Neural crest cell (in vitro differentiated cells): ENCODE measurements around the gene PAPOLA. TPM values are rescaled to one million over a fixed set of nuclear protein-coding genes. Genes with fewer than 3 reads are reported as not detected.

ENCODE experiments used
- DNase-seq: peaks from one replicate; pipeline ENCODE4 v3.0.0; 2021; ENCODE audit warnings: low read depth, mixed read lengths, low spot score
- H3K27ac Mint-ChIP-seq: one replicate; pipeline ENCODE4 v1.8.0; 2021; ENCODE audit warnings: mild to moderate bottlenecking, mixed read lengths; ENCODE audit not compliant: unreplicated experiment
- H3K27me3 Mint-ChIP-seq: 2 replicates; pipeline ENCODE4 v1.8.0; 2021; ENCODE audit warnings: low read depth, mild to moderate bottlenecking, mixed read lengths
- H3K36me3 Mint-ChIP-seq: 2 replicates; pipeline ENCODE4 v1.8.0; 2021; ENCODE audit warnings: low read depth, mild to moderate bottlenecking, mixed read lengths
- H3K4me1 Mint-ChIP-seq: 2 replicates; pipeline ENCODE4 v1.8.0; 2021; ENCODE audit warnings: mixed read lengths
- H3K4me3 Mint-ChIP-seq: one replicate; pipeline ENCODE4 v1.8.0; 2021; ENCODE audit warnings: mild to moderate bottlenecking, mixed read lengths
- H3K9me3 Mint-ChIP-seq: 2 replicates; pipeline ENCODE4 v1.8.0; 2021; ENCODE audit warnings: mixed read lengths
- CTCF ChIP-seq: fragments of 200-600 bp; sonication (generic); conservative IDR thresholded peaks from 2 replicates; pipeline ENCODE4 v1.5.0; 2021; ENCODE audit warnings: antibody characterized with exemption, mild to moderate bottlenecking
- total RNA-seq: library from RNA; stranded (reverse); gene quantifications from 2 replicates; pipeline ENCODE4 v1.2.1, GENCODE V29; 2021

Gene PAPOLA
- total RNA-seq, 1 donor from 2014 or later: 215 TPM

DNA sequence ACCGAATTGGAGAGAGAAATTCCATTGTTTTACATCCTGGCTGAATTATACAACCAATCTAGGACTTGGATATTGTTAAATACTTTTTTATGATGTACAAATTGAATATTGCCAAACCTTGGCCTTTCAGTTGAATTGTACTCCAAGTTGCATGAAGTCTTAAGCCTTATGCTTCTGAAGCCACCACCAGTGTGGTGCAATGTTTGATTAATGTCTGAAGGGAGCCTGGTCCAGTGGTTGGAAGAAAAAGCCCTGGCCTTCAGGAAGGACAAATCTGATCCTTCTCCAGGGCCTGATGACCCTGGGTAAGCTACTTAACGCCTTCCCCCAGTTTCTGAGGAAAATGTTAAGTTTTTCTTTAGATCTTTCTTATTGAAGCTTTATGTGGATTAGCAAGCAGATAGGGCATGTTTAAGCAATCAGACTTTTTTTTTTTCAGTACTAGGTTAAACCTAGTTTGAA, 72.0 kb downstream of the PAPOLA start:
- H3K4me1 Mint-ChIP-seq: peaks cover 10% of the 10 kb centered on the region
- peaks cover 3% of the 10 kb centered on the region for H3K36me3 Mint-ChIP-seq
- no peak for DNase-seq
- H3K27ac Mint-ChIP-seq: no peak overlapping the region
- no peak for TF ChIP-seq CTCF
- no peaks in the 10 kb centered on the region for H3K27me3 Mint-ChIP-seq
- no peak overlapping the region for H3K4me3 Mint-ChIP-seq
- no peaks in the 10 kb centered on the region for H3K9me3 Mint-ChIP-seq

GRCh38 chr14:96574633-96575632, 72.8 kb downstream of the PAPOLA start:
- TF ChIP-seq CTCF: no peak
- Mint-ChIP-seq H3K4me1 (peaks cover 10% of the 10 kb centered on the region), H3K36me3 (peaks cover 3% of the 10 kb centered on the region), H3K4me3 (no peak overlapping the region), H3K9me3 (no peaks in the 10 kb centered on the region), H3K27me3 (no peaks in the 10 kb centered on the region), H3K27ac (no peak overlapping the region)
- no peak for DNase-seq

- Mint-ChIP-seq H3K9me3 (no peaks in the 10 kb centered on the region), H3K4me3 (no peak overlapping the region), H3K36me3 (no peaks in the 10 kb centered on the region)
These were observed 74.2 kb downstream of the PAPOLA start for GRCh38 chr14:96576359-96576758.

DNA sequence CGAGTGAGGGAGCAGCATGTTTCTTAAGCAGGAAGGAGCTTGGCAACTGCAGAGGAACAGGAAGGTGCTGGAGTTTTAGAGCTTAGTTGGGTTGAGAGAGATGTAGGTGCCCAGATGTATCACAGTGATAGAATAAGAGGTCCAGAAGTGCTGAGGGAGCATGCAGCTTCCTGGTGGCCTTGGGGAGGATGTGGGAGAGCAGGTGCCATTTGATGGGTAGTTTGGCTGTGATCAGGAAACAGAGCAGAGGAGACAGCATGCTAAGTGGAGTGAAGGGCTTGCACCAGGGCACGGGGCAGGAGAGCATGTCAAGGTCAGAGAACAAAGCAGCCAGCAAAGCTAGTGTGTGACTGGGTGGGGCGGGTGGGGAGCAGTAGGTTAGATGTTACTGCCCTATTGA, 74.8 kb downstream of the PAPOLA start:
- Mint-ChIP-seq H3K4me3 (no peak overlapping the region), H3K9me3 (no peaks in the 10 kb centered on the region), H3K4me1 (peaks cover 10% of the 10 kb centered on the region), H3K27me3 (no peaks in the 10 kb centered on the region), H3K27ac (no peak overlapping the region), H3K36me3 (no peaks in the 10 kb centered on the region)
- TF ChIP-seq CTCF: no peak
- no peak for DNase-seq

More at GRCh38 chr14:96576359-96576758, 74.2 kb downstream of the PAPOLA start:
- Mint-ChIP-seq H3K27ac (no peak overlapping the region), H3K27me3 (no peaks in the 10 kb centered on the region), H3K4me1 (peaks cover 10% of the 10 kb centered on the region)
- no peak for TF ChIP-seq CTCF
- DNase-seq: no peak

GRCh38 chr14:96578619-96579018, 76.4 kb downstream of the PAPOLA start:
- peaks cover 10% of the 10 kb centered on the region for H3K4me1 Mint-ChIP-seq

More at GRCh38 chr14:96578619-96579018, 76.4 kb downstream of the PAPOLA start:
- no peaks in the 10 kb centered on the region for H3K36me3 Mint-ChIP-seq
- DNase-seq: no peak
- H3K27ac Mint-ChIP-seq: no peak overlapping the region
- H3K27me3 Mint-ChIP-seq: no peaks in the 10 kb centered on the region
- TF ChIP-seq CTCF: no peak
- no peaks in the 10 kb centered on the region for H3K9me3 Mint-ChIP-seq
- no peak overlapping the region for H3K4me3 Mint-ChIP-seq
